PFSK-1 (cell line): ENCODE measurements around the gene SYNDIG1.

ENCODE experiments used
- FOXP2 ChIP-seq: optimal IDR thresholded peaks from 2 replicates; pipeline ENCODE3; 2011; ENCODE audit warnings: borderline replicate concordance, control low read depth, inconsistent platforms; ENCODE audit not compliant: insufficient read depth; ENCODE audit errors: extremely low read length, extremely low read depth
- POLR2AphosphoS5 ChIP-seq: IDR thresholded peaks from 2 replicates; pipeline ENCODE4 v1.6.1; 2012; ENCODE audit warnings: low read depth, mild to moderate bottlenecking, control low read depth, low read length, moderate library complexity
- REST ChIP-seq, 2 experiments: IDR thresholded peaks; 2 replicates each; pipeline versions ENCODE4 v1.6.1 to v1.8.0; 2011 to 2012; ENCODE audit warnings: low read depth in 2 of 2, low read length in 2 of 2, control low read depth in 1 of 2, inconsistent platforms in 1 of 2, mild to moderate bottlenecking in 1 of 2, moderate library complexity in 1 of 2; ENCODE audit not compliant: insufficient read depth in 1 of 2
- SIN3A ChIP-seq: IDR thresholded peaks from 2 replicates; pipeline ENCODE4 v1.6.1; 2012; ENCODE audit warnings: mild to moderate bottlenecking, low read length, moderate library complexity, borderline replicate concordance; ENCODE audit not compliant: insufficient read depth
- TAF1 ChIP-seq: IDR thresholded peaks from 2 replicates; pipeline ENCODE4 v1.6.1; 2012; ENCODE audit warnings: low read length, control low read depth, borderline replicate concordance; ENCODE audit not compliant: insufficient read depth

DNA sequence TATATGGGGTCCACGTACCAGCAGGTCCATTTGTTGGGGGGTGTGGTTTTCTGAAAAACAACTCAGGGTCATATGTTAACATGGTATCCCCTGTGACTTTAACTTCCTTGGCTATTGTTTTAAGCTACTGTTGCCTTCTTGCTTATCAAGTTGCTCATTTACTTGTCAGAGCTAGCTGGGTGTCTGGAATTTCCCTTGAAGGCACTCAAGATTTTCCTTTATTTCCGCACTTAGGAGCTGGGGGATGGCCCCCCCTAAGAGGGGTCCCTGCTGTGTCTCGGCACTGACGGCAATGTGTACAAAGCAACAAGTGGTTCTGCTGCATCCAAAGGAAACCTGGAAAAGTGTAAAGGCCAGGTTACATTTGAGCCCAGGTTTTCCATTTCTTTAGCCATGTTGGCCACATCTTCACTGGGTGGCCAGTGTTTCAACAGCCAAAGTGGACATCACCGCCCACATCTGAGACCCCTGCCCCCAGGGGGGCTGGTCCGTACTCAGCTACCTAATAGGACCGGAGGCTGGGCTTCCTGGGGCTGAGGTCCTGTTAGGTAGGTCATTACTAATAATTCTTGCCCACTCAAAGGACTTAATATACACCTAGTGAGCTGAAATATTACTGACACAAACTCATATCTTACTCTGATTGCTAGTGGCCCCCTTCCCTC, 24.8 kb upstream of the SYNDIG1 start:
- TF ChIP-seq SIN3A, result no peak
- no peak for TF ChIP-seq POLR2AphosphoS5
- no peak for TF ChIP-seq REST (IDR thresholded peaks at IDR 0.05; ENCODE audit: insufficient read depth in 1 of 2, low read depth in 2 of 2, low read length in 2 of 2)
- TF ChIP-seq TAF1, result no peak
- no peak for TF ChIP-seq FOXP2
